IPS DF 6.9 (cell line): ENCODE results near the gene HACD2.
"Not testable (repeated sequence)": the region's sequence is repeated elsewhere in the genome, so short reads cannot be mapped to it uniquely, and the experiment has no call there.

ENCODE experiments used
- DNase-seq: peaks from one replicate; pipeline ENCODE4 v3.0.0-alpha.2; 2013; ENCODE audit warnings: low read depth, low spot score
- H3K27ac ChIP-seq: one replicate; pipeline ENCODE4 v1.5.1; 2013; ENCODE audit warnings: low read length, control low read depth
- H3K27me3 ChIP-seq: 2 replicates; pipeline ENCODE4 v1.6.1; 2013; ENCODE audit warnings: mild to moderate bottlenecking, low read length; ENCODE audit not compliant: control insufficient read depth, insufficient read depth
- H3K36me3 ChIP-seq: 2 replicates; pipeline ENCODE4 v1.6.1; 2013; ENCODE audit warnings: low read length; ENCODE audit not compliant: control insufficient read depth, insufficient read depth
- H3K4me1 ChIP-seq: 2 replicates; pipeline ENCODE4 v1.6.1; 2013; ENCODE audit warnings: low read length; ENCODE audit not compliant: control insufficient read depth, insufficient read depth
- H3K4me3 ChIP-seq: 2 replicates; pipeline ENCODE4 v1.5.1; 2013; ENCODE audit warnings: mild to moderate bottlenecking, low read length
- H3K9me3 ChIP-seq: 2 replicates; pipeline ENCODE4 v1.6.1; 2013; ENCODE audit warnings: low read length, inconsistent platforms; ENCODE audit not compliant: control insufficient read depth, insufficient read depth
- WGBS: extraction: QIAGEN DNeasy Blood & Tissue Kit; methylation state at CpG from one replicate; pipeline ENCODE4 v1.1.7; 2013; ENCODE audit warnings: mixed read lengths, missing lambda C conversion rate; ENCODE audit not compliant: insufficient read length, insufficient coverage; 5-methylcytosine and 5-hydroxymethylcytosine counted together

The HACD2 gene

GRCh38 chr3:123611082-123611481 lies 26.2 kb upstream of the HACD2 start:
- no peak overlapping the region for H3K27ac ChIP-seq
- H3K36me3 ChIP-seq, result no peaks in the 10 kb centered on the region; the same call in 1 of the 2 replicates
- H3K27me3 ChIP-seq, result no peaks in the 10 kb centered on the region; the same call in 1 of the 2 replicates
- H3K9me3 ChIP-seq, result no peaks in the 10 kb centered on the region
- no peak overlapping the region for H3K4me3 ChIP-seq
- H3K4me1 ChIP-seq, result no peaks in the 10 kb centered on the region
- DNase-seq, result no peak

GRCh38 chr3:123610331-123610730 lies 25.5 kb upstream of the HACD2 start:
- no peaks in the 10 kb centered on the region for H3K4me1 ChIP-seq
- no peak for DNase-seq
- no peak overlapping the region for H3K4me3 ChIP-seq
- no peaks in the 10 kb centered on the region; the same call in 1 of the 2 replicates for H3K36me3 ChIP-seq
- no peaks in the 10 kb centered on the region; the same call in 1 of the 2 replicates for H3K27me3 ChIP-seq
- no CpG with 5 or more reads among the region's 3 CpGs for WGBS
- no peak overlapping the region for H3K27ac ChIP-seq
- H3K9me3 ChIP-seq, result no peaks in the 10 kb centered on the region

- no peak overlapping the region for H3K27ac ChIP-seq
- H3K4me3 ChIP-seq, result no peak overlapping the region
- no peaks in the 10 kb centered on the region for H3K9me3 ChIP-seq
- DNase-seq, result no peak
- H3K27me3 ChIP-seq, result no peaks in the 10 kb centered on the region; the same call in 1 of the 2 replicates
- no peaks in the 10 kb centered on the region for H3K4me1 ChIP-seq
- no CpG with 5 or more reads among the region's 5 CpGs for WGBS
- no peaks in the 10 kb centered on the region; the same call in 1 of the 2 replicates for H3K36me3 ChIP-seq
Observed at GRCh38 chr3:123609063-123609462, 24.2 kb upstream of the HACD2 start.

GRCh38 chr3:123608263-123608937 lies 23.5 kb upstream of the HACD2 start:
- Histone ChIP-seq H3K36me3 (no peaks in the 10 kb centered on the region; the same call in 1 of the 2 replicates), H3K4me1 (no peaks in the 10 kb centered on the region), H3K27ac (no peak overlapping the region), H3K27me3 (no peaks in the 10 kb centered on the region; the same call in 1 of the 2 replicates), H3K9me3 (no peaks in the 10 kb centered on the region), H3K4me3 (no peak overlapping the region)
- WGBS, result no CpG with 5 or more reads among the region's 3 CpGs
- DNase-seq, result no peak

- DNase-seq, result no peak
- no peak overlapping the region for H3K4me3 ChIP-seq
Observed at GRCh38 chr3:123606527-123606926, 21.7 kb upstream of the HACD2 start.

GRCh38 chr3:123605789-123606234 lies 21.0 kb upstream of the HACD2 start:
- Histone ChIP-seq H3K4me3 (no peak overlapping the region), H3K36me3 (no peaks in the 10 kb centered on the region; the same call in 1 of the 2 replicates), H3K9me3 (no peaks in the 10 kb centered on the region), H3K27me3 (no peaks in the 10 kb centered on the region; the same call in 1 of the 2 replicates), H3K4me1 (no peaks in the 10 kb centered on the region), H3K27ac (no peak overlapping the region)
- no CpG with 5 or more reads among the region's 5 CpGs for WGBS
- no peak for DNase-seq

More at GRCh38 chr3:123606527-123606926, 21.7 kb upstream of the HACD2 start:
- H3K27me3 ChIP-seq, result no peaks in the 10 kb centered on the region; the same call in 1 of the 2 replicates
- no peaks in the 10 kb centered on the region for H3K4me1 ChIP-seq
- H3K27ac ChIP-seq, result no peak overlapping the region
- no peaks in the 10 kb centered on the region for H3K9me3 ChIP-seq
- H3K36me3 ChIP-seq, result no peaks in the 10 kb centered on the region; the same call in 1 of the 2 replicates

- not testable (repeated sequence) for H3K27ac ChIP-seq, H3K4me3 ChIP-seq, H3K36me3 ChIP-seq, DNase-seq, H3K9me3 ChIP-seq, H3K4me1 ChIP-seq, H3K27me3 ChIP-seq
- WGBS, result no CpG with 5 or more reads among the region's 2 CpGs
Observed at GRCh38 chr3:123603153-123603552, 18.3 kb upstream of the HACD2 start.

GRCh38 chr3:123602325-123602724 lies 17.5 kb upstream of the HACD2 start:
- WGBS, result no CpG with 5 or more reads among the region's 1 CpG
- no peaks in the 10 kb centered on the region for H3K27me3 ChIP-seq
- no peaks in the 10 kb centered on the region for H3K9me3 ChIP-seq
- H3K4me1 ChIP-seq, result no peaks in the 10 kb centered on the region
- no peak overlapping the region for H3K4me3 ChIP-seq
- DNase-seq, result no peak
- no peaks in the 10 kb centered on the region for H3K36me3 ChIP-seq
- no peak overlapping the region for H3K27ac ChIP-seq

- not testable (repeated sequence) for H3K27ac ChIP-seq
Observed at GRCh38 chr3:123600863-123601262, 16.0 kb upstream of the HACD2 start.

GRCh38 chr3:123597561-123597960 lies 12.7 kb upstream of the HACD2 start:
- H3K36me3 ChIP-seq, result no peaks in the 10 kb centered on the region
- H3K4me3 ChIP-seq, result no peak overlapping the region
- no peaks in the 10 kb centered on the region for H3K4me1 ChIP-seq
- H3K9me3 ChIP-seq, result no peaks in the 10 kb centered on the region
- no peak for DNase-seq
- no peak overlapping the region for H3K27ac ChIP-seq
- no CpG with 5 or more reads among the region's 4 CpGs for WGBS
- H3K27me3 ChIP-seq, result no peaks in the 10 kb centered on the region

More at GRCh38 chr3:123600863-123601262, 16.0 kb upstream of the HACD2 start:
- H3K27me3 ChIP-seq, H3K4me3 ChIP-seq, DNase-seq, H3K9me3 ChIP-seq, H3K36me3 ChIP-seq, H3K4me1 ChIP-seq: not testable (repeated sequence)
